A549 (cell line): Measurements from ENCODE around the gene FGFR2. TPM values are rescaled to one million over a fixed set of nuclear protein-coding genes. Genes with fewer than 3 reads are reported as not detected.

Experiments
- ATAC-seq, 2 experiments: fragments of 200-7000 bp in 1 of 2; fragments of >200 bp in 1 of 2; cut with Nextera tagmentation in 1 of 2; cut with Tn5 transposase in 1 of 2; 3 replicates each; pipeline versions ENCODE4 v1.8.0 to v1.9.1; 2018 to 2020; ENCODE audit warnings: mild to moderate bottlenecking in 1 of 2, moderate library complexity in 1 of 2
- CTCF ChIA-PET: fragments of 300-600 bp; sonication (Branson Sonifier 250); formaldehyde crosslinking; extraction: SDS; loops from one replicate; lab custom pipeline; 2021; ENCODE audit warnings: antibody characterized with exemption, inconsistent platforms; lab: Yijun Ruan, JAX
- POLR2A ChIA-PET: fragments of 350-600 bp; formaldehyde crosslinking; extraction: SDS; loops from one replicate; lab custom pipeline; 2021; ENCODE audit warnings: antibody characterized with exemption, inconsistent platforms; lab: Yijun Ruan, JAX
- DNase-seq, 2 experiments: peaks; one replicate each; pipeline versions ENCODE4 v3.0.0 to v3.0.0-alpha.2; 2011 to 2016; ENCODE audit warnings: low read depth in 1 of 2, low spot score in 1 of 2
- FAIRE-seq: peaks from 2 replicates; lab custom pipeline; 2011; peaks lifted over from hg19 to GRCh38; lab: Jason Lieb, UNC
- H3K27ac ChIP-seq, 2 experiments: fragments of >200 bp; sonication (Bioruptor Twin); formaldehyde crosslinking; 3 replicates each; pipeline ENCODE4 v1.5.1; 2016 to 2017
- H3K4me1 ChIP-seq: fragments of >200 bp; sonication (Bioruptor Twin); formaldehyde crosslinking; 3 replicates; pipeline ENCODE4 v1.6.1; 2016
- H3K4me2 ChIP-seq: fragments of >200 bp; sonication (Bioruptor Twin); formaldehyde crosslinking; 3 replicates; pipeline ENCODE4 v1.6.1; 2016
- H3K4me3 ChIP-seq: fragments of >200 bp; sonication (Bioruptor Twin); formaldehyde crosslinking; 3 replicates; pipeline ENCODE4 v1.5.1; 2016
- H3K9me3 ChIP-seq: fragments of >200 bp; sonication (Bioruptor Twin); formaldehyde crosslinking; 3 replicates; pipeline ENCODE4 v1.6.1; 2016
- BHLHE40 ChIP-seq: IDR thresholded peaks from 2 replicates; pipeline ENCODE4 v1.6.1; 2012; ENCODE audit warnings: low read depth, low read length, inconsistent platforms
- CBX2 ChIP-seq: fragments of 200-600 bp; sonication (generic); IDR thresholded peaks from 2 replicates; pipeline ENCODE4 v1.6.1; 2016; ENCODE audit warnings: low read depth, mild to moderate bottlenecking, borderline replicate concordance
- CBX8 ChIP-seq: fragments of 200-600 bp; sonication (generic); IDR thresholded peaks from 2 replicates; pipeline ENCODE4 v1.6.1; 2016
- CEBPB ChIP-seq, 2 experiments: fragments of >200 bp in 1 of 2; sonication (Bioruptor Twin) in 1 of 2; formaldehyde crosslinking in 1 of 2; IDR thresholded peaks; 2 replicates each; pipeline ENCODE4 v1.6.1; 2012 to 2016
- CHD2 ChIP-seq: fragments of 150-350 bp; IDR thresholded peaks from 2 replicates; pipeline ENCODE4 v1.6.1; 2014; ENCODE audit warnings: low read length; ENCODE audit not compliant: partially characterized antibody
- CTCF ChIP-seq: fragments of >200 bp; sonication (Bioruptor Twin); formaldehyde crosslinking; IDR thresholded peaks from 3 replicates; pipeline ENCODE4 v1.5.1; 2016
- EHF ChIP-seq: fragments of 250-450 bp; sonication (Bioruptor Pico); IDR thresholded peaks from 2 replicates; pipeline ENCODE4 v1.5.0; 2020; ENCODE audit warnings: mild to moderate bottlenecking
- EHMT2 ChIP-seq: fragments of 200-600 bp; sonication (generic); IDR thresholded peaks from 2 replicates; pipeline ENCODE4 v1.6.1; 2016; ENCODE audit warnings: antibody characterized with exemption, low read depth, mild to moderate bottlenecking, moderate library complexity
- FOXS1 ChIP-seq: fragments of 250-450 bp; sonication (Bioruptor Pico); IDR thresholded peaks from 2 replicates; pipeline ENCODE4 v1.5.0; 2020; ENCODE audit warnings: mild to moderate bottlenecking, moderate library complexity
- GATA3 ChIP-seq: IDR thresholded peaks from 2 replicates; pipeline ENCODE4 v1.6.1; 2012; ENCODE audit warnings: borderline replicate concordance
- HDAC2 ChIP-seq: fragments of 200-600 bp; sonication (generic); IDR thresholded peaks from 2 replicates; pipeline ENCODE4 v1.6.1; 2016
- HOXA7 ChIP-seq: fragments of 250-450 bp; sonication (Bioruptor Pico); IDR thresholded peaks from 2 replicates; pipeline ENCODE4 v1.5.0; 2020; ENCODE audit warnings: mild to moderate bottlenecking, moderate library complexity
- HOXB5 ChIP-seq: fragments of 250-450 bp; sonication (Bioruptor Pico); IDR thresholded peaks from 2 replicates; pipeline ENCODE4 v1.5.0; 2020; ENCODE audit warnings: mild to moderate bottlenecking, moderate library complexity
- JUNB ChIP-seq: fragments of >200 bp; sonication (Bioruptor Twin); formaldehyde crosslinking; IDR thresholded peaks from 2 replicates; pipeline ENCODE4 v1.6.1; 2016
- KDM1A ChIP-seq: fragments of 200-600 bp; sonication (generic); IDR thresholded peaks from 2 replicates; pipeline ENCODE4 v1.6.1; 2016; ENCODE audit warnings: low read depth, mild to moderate bottlenecking
- KDM5A ChIP-seq: fragments of 200-600 bp; sonication (generic); IDR thresholded peaks from 2 replicates; pipeline ENCODE4 v1.6.1; 2016; ENCODE audit warnings: antibody characterized with exemption, mild to moderate bottlenecking
- MAZ ChIP-seq: fragments of 150-350 bp; IDR thresholded peaks from 2 replicates; pipeline ENCODE4 v1.6.1; 2014; ENCODE audit warnings: antibody characterized with exemption, low read depth, low read length, borderline replicate concordance
- MYC ChIP-seq: IDR thresholded peaks from 2 replicates; pipeline ENCODE4 v1.6.1; 2012; ENCODE audit warnings: mild to moderate bottlenecking, inconsistent platforms, low read length, improper control_type of control experiment, borderline replicate concordance
- PHF8 ChIP-seq: fragments of 200-600 bp; sonication (generic); IDR thresholded peaks from 2 replicates; pipeline ENCODE4 v1.6.1; 2016; ENCODE audit warnings: low read depth, mild to moderate bottlenecking, antibody characterized with exemption, moderate library complexity, borderline replicate concordance
- POLR2A ChIP-seq: IDR thresholded peaks from 2 replicates; pipeline ENCODE4 v1.6.1; 2012; ENCODE audit warnings: mild to moderate bottlenecking, low read length
- RAD21 ChIP-seq, 2 experiments: fragments of >200 bp in 1 of 2; sonication (Bioruptor Twin) in 1 of 2; formaldehyde crosslinking in 1 of 2; IDR thresholded peaks in 1 of 2; conservative IDR thresholded peaks in 1 of 2; 2 replicates in 1 of 2; 3 replicates in 1 of 2; pipeline ENCODE4 v1.6.1; 2012 to 2018; ENCODE audit warnings: inconsistent platforms in 1 of 2
- RFX5 ChIP-seq: fragments of 450-650 bp; IDR thresholded peaks from 2 replicates; pipeline ENCODE4 v1.7.1; 2014; ENCODE audit warnings: antibody characterized with exemption, mild to moderate bottlenecking, moderate library complexity
- RNF2 ChIP-seq: fragments of 200-600 bp; sonication (generic); IDR thresholded peaks from 2 replicates; pipeline ENCODE4 v1.6.1; 2016; ENCODE audit warnings: low read depth, mild to moderate bottlenecking, antibody characterized with exemption, moderate library complexity, borderline replicate concordance
- TFCP2L1 ChIP-seq: fragments of 250-450 bp; sonication (Bioruptor Pico); IDR thresholded peaks from 2 replicates; pipeline ENCODE4 v1.5.0; 2021; ENCODE audit warnings: mild to moderate bottlenecking
- TP53 ChIP-seq: fragments of 250-450 bp; sonication (Bioruptor Pico); IDR thresholded peaks from 2 replicates; pipeline ENCODE4 v1.5.0; 2021; ENCODE audit warnings: mild to moderate bottlenecking, moderate library complexity
- WGBS: methylation state at CpG from one replicate; pipeline ENCODE4 v1.1.6; 2017; ENCODE audit errors: missing lambda C conversion rate; 5-methylcytosine and 5-hydroxymethylcytosine counted together
- polyA plus RNA-seq, 4 experiments: library from polyadenylated mRNA; depleted of rRNA in 3 of 4; stranded (reverse); fragments of >200 nt; fragmentation: RNase III in 1 of 4; extraction: RNeasy Plus Mini Kit Qiagen cat#74134 plus additional on column Dnase treatment in 1 of 4; gene quantifications; 2 replicates in 3 of 4; 3 replicates in 1 of 4; pipeline ENCODE4 v1.2.3, GENCODE V29; 2011 to 2017
- TF ChIP-seq, protein P1 (sequence below): fragments of 200-600 bp; sonication (generic); IDR thresholded peaks from 2 replicates; pipeline ENCODE4 v1.6.1; 2016; ENCODE audit warnings: antibody characterized with exemption, mild to moderate bottlenecking, moderate library complexity
- TF ChIP-seq, protein P2 (sequence below): IDR thresholded peaks from 2 replicates; pipeline ENCODE4 v1.6.1; 2012
- TF ChIP-seq, protein P3 (sequence below): IDR thresholded peaks from 2 replicates; pipeline ENCODE4 v1.6.1; 2012
- TF ChIP-seq, protein P4 (sequence below): IDR thresholded peaks from 2 replicates; pipeline ENCODE4 v1.6.1; 2012; ENCODE audit warnings: low read depth, borderline replicate concordance

Gene FGFR2
- polyA plus RNA-seq, 2 of the 4 experiments (the other 2 are of a cell fraction) = 0.16 to 0.22 TPM

DNA sequence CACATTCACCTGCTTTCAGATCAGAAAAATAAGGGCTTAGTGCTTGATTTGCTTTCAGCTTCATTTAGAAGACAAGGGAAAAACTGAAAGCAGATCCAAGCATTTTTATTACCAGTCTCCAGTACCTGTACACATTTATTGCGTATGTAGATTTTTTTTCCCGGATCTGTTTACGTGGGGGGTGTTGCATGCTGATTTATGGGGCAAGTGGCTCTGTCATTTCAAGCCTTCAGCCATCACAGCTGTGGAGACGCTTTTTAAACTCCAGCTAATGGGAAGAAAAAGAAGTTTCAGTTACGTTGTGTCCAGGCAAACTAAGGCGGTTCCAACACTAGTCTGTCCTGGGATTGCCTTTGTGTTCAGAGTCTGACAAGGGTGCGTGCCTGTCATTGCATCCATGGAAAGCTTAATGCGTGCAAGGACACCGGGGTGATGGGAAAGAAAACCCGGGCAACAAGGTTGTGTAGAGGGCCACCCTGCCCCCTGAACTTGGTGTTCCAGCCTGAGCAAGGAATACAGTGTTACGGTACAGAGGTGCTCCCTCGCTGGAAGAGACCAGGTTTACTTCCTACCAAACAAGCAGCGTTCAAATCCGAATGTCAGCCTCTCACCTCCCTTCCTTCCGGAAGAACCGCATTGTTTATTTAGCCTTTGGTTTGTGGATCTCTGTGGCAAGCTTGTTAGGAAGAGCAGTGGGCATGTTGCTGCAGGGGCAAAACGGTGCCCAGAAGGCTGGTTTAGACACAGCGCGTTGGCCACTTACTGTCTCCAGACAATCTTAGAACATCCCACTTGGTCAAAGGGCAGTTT is 128.2 kb downstream of the FGFR2 start:
- 53% methylated on average over 19 of the region's 19 CpGs for WGBS
- Histone ChIP-seq H3K9me3 (no peaks in the 10 kb centered on the region), H3K4me2 (no peak overlapping the region), H3K27ac (no peak overlapping the region), H3K4me1 (no peaks in the 10 kb centered on the region), H3K4me3 (no peak overlapping the region)
- FAIRE-seq (no peak), ATAC-seq (no peak; a peak in 1 of 6 replicates), DNase-seq (no peak)
- TF ChIP-seq EHF (CRISPR knock-in tag) (no peak), FOXS1 (CRISPR knock-in tag) (no peak), HOXB5 (CRISPR knock-in tag) (no peak), HDAC2 (no peak), CEBPB (IDR thresholded peaks at IDR 0.05) (no peak)
- TF ChIP-seq, protein P1, sequence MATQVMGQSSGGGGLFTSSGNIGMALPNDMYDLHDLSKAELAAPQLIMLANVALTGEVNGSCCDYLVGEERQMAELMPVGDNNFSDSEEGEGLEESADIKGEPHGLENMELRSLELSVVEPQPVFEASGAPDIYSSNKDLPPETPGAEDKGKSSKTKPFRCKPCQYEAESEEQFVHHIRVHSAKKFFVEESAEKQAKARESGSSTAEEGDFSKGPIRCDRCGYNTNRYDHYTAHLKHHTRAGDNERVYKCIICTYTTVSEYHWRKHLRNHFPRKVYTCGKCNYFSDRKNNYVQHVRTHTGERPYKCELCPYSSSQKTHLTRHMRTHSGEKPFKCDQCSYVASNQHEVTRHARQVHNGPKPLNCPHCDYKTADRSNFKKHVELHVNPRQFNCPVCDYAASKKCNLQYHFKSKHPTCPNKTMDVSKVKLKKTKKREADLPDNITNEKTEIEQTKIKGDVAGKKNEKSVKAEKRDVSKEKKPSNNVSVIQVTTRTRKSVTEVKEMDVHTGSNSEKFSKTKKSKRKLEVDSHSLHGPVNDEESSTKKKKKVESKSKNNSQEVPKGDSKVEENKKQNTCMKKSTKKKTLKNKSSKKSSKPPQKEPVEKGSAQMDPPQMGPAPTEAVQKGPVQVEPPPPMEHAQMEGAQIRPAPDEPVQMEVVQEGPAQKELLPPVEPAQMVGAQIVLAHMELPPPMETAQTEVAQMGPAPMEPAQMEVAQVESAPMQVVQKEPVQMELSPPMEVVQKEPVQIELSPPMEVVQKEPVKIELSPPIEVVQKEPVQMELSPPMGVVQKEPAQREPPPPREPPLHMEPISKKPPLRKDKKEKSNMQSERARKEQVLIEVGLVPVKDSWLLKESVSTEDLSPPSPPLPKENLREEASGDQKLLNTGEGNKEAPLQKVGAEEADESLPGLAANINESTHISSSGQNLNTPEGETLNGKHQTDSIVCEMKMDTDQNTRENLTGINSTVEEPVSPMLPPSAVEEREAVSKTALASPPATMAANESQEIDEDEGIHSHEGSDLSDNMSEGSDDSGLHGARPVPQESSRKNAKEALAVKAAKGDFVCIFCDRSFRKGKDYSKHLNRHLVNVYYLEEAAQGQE = no peak
- CTCF ChIA-PET = interaction anchor here (0.6 kb wide), 1 partner anchor 74 kb away, joined by 3 read pairs; no protein-coding TSS in a partner anchor
- POLR2A ChIA-PET = no interaction called here

GRCh38 chr10:121468726-121469125 is 129.5 kb downstream of the FGFR2 start:
- CTCF ChIA-PET = no interaction called here
- 35% methylated on average over 8 of the region's 8 CpGs for WGBS
- DNase-seq = no peak

GRCh38 chr10:121466424-121466823 is 131.8 kb downstream of the FGFR2 start:
- no peak overlapping the region for H3K4me3 ChIP-seq
- H3K4me2 ChIP-seq = no peak overlapping the region
- H3K27ac ChIP-seq = no peak overlapping the region
- no peak for FAIRE-seq
- DNase-seq = no peak
- ATAC-seq = no peak
- H3K4me1 ChIP-seq = no peaks in the 10 kb centered on the region
- POLR2A ChIA-PET = no interaction called here
- CTCF ChIA-PET = no interaction called here
- H3K9me3 ChIP-seq = no peaks in the 10 kb centered on the region
- WGBS = 10% methylated on average over 4 of the region's 4 CpGs
- TF ChIP-seq RNF2 = no peak
- no peak for TF ChIP-seq KDM5A
- TF ChIP-seq RAD21 (conservative IDR thresholded peaks at IDR 0.05 in 1 of 2, IDR thresholded peaks at IDR 0.05 in 1 of 2) = no peak
- TF ChIP-seq RFX5 = no peak
- TF ChIP-seq, protein P2, sequence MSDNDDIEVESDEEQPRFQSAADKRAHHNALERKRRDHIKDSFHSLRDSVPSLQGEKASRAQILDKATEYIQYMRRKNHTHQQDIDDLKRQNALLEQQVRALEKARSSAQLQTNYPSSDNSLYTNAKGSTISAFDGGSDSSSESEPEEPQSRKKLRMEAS = no peak
- no peak for TF ChIP-seq TFCP2L1 (CRISPR knock-in tag)
- TF ChIP-seq PHF8 = no peak
- no peak for TF ChIP-seq MYC
- no peak for TF ChIP-seq JUNB
- TF ChIP-seq, protein P3, sequence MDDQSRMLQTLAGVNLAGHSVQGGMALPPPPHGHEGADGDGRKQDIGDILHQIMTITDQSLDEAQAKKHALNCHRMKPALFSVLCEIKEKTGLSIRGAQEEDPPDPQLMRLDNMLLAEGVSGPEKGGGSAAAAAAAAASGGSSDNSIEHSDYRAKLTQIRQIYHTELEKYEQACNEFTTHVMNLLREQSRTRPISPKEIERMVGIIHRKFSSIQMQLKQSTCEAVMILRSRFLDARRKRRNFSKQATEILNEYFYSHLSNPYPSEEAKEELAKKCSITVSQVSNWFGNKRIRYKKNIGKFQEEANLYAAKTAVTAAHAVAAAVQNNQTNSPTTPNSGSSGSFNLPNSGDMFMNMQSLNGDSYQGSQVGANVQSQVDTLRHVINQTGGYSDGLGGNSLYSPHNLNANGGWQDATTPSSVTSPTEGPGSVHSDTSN = no peak
- no peak for TF ChIP-seq MAZ
- TF ChIP-seq, protein P4, sequence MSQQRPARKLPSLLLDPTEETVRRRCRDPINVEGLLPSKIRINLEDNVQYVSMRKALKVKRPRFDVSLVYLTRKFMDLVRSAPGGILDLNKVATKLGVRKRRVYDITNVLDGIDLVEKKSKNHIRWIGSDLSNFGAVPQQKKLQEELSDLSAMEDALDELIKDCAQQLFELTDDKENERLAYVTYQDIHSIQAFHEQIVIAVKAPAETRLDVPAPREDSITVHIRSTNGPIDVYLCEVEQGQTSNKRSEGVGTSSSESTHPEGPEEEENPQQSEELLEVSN = no peak

More at GRCh38 chr10:121468726-121469125, 129.5 kb downstream of the FGFR2 start:
- no peak overlapping the region for H3K4me3 ChIP-seq
- POLR2A ChIA-PET = no interaction called here
- H3K4me2 ChIP-seq = no peak overlapping the region
- H3K27ac ChIP-seq = no peak overlapping the region
- no peaks in the 10 kb centered on the region for H3K4me1 ChIP-seq
- H3K9me3 ChIP-seq = no peaks in the 10 kb centered on the region
- TF ChIP-seq MAZ (no peak), KDM1A (no peak), CBX8 (no peak), TP53 (no peak), GATA3 (no peak), CBX2 (no peak), HOXA7 (CRISPR knock-in tag) (no peak), CTCF (no peak), CHD2 (no peak), BHLHE40 (no peak), JUNB (no peak), EHMT2 (no peak), POLR2A (no peak)
- no peak for FAIRE-seq
- no peak for ATAC-seq
